Anterior cingulate cortex (tissue), 58 donors: ENCODE results near the gene PTPRQ.

Experiments used
- DNase-seq, 58 donors: peaks; one replicate each; lab custom pipeline; 2025; lab: John Stamatoyannopoulos, UW

Gene PTPRQ

DNA sequence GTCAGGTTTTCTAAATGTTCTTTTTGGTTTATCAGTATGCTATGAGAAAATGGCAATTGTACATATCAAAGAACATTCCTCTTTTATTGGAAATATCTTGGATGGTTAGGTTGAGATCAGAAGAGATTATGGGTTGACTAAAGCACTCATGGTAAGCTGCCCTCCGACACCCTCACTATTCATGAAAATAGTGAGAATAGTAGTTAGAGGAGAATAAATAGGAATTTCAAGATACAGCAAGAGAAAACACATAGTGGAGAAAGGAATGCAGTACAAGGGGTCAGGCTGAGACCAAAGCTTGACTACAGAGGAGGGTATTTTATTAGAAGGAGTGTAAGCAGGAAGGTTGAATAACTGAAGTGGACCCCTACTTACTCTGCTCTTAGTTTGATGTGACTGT lies 112.5 kb downstream of the PTPRQ start:
- no peak for DNase-seq

DNA sequence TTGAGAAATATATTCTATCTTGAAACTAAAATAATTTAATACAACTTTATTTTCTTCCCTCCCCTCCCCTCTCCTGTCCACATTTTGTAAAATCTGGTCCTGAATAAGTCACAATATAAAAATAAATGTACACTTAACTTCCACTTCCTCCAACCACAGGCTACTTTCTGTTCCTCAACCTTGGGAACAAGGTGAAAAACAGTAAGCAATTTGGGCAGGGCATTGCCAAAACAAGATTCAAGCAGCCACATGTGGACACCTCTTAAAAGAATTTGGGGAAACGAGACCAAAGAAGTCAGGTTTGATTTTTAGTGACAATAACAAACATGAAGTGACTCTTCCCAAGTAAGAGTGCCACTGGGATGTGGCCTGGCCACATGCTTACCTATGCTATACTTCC lies 115.7 kb downstream of the PTPRQ start:
- no peak for DNase-seq

- DNase-seq, result no peak
These were observed 121.2 kb downstream of the PTPRQ start for GRCh38 chr12:80565271-80565670.

- no peak for DNase-seq
These were observed 123.4 kb downstream of the PTPRQ start for GRCh38 chr12:80567401-80567800.

- DNase-seq, result no peak
These were observed 132.8 kb downstream of the PTPRQ start for GRCh38 chr12:80576641-80577418.

DNA sequence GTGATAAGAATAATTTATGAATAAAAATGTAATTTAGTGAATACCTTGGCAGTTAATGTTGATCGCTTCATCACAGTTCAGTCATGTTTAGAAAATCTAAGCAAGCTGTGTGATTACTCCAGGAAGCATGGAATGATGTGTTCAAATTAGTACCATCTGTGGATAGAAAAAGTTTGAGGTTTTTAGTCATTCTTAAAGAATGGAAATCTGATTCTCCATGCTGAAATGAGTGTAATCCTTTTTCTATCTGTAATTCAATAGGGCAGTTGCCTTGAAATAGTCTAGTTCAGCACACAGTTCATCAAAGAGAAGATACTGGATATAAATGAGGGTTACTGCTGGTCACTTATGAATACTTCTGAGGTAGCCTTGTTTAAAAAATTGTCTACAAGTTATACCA lies 136.2 kb downstream of the PTPRQ start:
- no peak for DNase-seq

DNA sequence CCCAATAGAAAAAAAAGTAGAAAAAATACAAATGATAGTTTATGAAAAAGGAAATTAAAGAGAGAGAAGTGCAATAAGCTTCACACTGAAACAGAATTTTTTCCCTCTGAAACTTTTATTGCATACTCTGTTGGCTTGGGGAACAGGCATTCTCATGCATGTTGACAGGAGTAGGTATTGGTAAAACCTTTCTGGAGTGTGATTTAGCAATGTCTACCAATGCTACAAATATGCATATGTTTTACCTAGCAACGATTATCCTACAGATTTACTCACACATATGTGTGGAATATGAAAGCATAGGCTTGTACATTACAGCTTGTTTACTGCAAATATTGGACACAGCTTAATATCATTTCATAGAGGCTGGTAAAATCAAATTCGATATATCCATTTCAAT lies 137.7 kb downstream of the PTPRQ start:
- no peak for DNase-seq

DNA sequence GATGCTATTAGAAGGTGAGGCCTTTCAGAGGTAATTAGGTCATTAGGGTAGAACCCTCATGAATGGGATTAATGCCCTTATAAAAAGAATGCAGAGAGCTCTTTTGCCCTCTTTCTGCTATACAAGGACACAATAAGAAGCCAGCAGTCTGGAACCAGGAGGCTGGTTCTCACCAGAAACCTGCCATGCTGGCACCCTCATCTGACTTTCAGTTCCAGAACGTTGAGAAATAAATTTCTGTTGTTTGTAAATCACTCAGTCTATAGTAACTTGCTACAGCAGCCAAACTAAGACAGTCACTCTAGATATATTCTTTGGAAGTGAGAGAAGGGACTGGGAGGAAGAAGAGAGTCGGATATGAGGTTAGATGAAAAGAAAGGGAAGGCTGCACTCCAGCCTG lies 138.4 kb downstream of the PTPRQ start:
- DNase-seq, result no peak

DNA sequence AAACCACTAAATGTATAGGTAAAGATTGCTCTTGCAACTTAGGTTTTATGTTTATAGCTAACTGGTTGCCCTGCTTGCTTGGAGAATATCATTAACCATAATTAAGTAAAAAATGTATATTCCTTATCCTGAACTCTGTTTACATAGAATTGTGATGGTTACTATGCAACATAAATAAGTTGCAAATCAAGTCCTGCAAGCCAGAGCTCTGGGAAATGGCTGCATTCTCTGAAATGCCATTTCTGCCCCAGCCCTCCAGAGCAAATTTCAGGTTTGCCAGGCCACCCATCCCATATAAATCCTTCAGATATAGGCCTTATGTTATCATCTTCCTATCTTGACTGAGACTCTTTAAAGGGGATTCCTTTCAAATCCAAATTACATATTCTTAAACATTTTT lies 145.0 kb downstream of the PTPRQ start:
- DNase-seq, result no peak

DNA sequence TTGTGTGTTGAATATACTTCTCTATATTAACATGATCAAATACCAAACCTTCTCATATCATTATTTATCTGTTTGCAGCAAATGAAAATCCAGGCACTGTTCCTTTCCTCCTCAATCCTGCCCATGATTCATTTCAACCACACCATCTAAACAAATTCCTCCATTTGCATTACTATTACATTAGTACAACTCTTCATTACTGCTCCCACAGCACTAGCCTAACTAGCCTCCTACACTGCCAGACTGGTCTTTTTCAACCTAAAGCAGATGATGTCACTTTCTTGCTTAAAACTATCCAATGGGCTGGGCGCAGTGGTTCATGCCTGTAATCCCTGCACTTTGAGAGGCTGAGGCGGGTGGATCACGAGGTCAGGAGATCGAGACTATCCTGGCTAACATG lies 146.1 kb downstream of the PTPRQ start:
- DNase-seq, result no peak

GRCh38 chr12:80593766-80594165 lies 149.7 kb downstream of the PTPRQ start:
- DNase-seq, result no peak

GRCh38 chr12:80596509-80596908 lies 152.5 kb downstream of the PTPRQ start:
- DNase-seq, result no peak

GRCh38 chr12:80598004-80598606 lies 154.1 kb downstream of the PTPRQ start:
- no peak for DNase-seq

GRCh38 chr12:80602455-80602854 lies 158.4 kb downstream of the PTPRQ start:
- DNase-seq, result no peak

- DNase-seq, result no peak
These were observed 163.5 kb downstream of the PTPRQ start for GRCh38 chr12:80607361-80608135.

DNA sequence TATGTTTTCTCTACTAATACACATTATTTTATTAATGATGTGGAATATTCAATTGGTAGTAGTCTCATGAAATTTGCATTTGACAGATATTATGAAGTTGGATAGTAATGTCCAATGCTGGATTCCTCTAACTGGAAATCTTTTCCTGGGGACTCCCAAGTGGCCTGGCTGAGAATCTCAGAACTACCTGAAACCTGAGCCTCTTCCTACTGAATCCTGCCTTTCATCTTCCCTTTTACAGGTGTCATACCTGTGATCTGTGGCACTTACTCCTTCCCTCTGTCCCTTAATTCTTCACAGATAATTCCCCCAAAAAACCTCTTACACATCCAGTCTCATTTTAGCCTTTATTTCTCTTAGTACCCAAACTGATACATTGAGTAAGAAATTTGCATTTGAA lies 173.7 kb downstream of the PTPRQ start:
- no peak for DNase-seq

- no peak for DNase-seq
These were observed 176.2 kb downstream of the PTPRQ start for GRCh38 chr12:80620281-80620680.

DNA sequence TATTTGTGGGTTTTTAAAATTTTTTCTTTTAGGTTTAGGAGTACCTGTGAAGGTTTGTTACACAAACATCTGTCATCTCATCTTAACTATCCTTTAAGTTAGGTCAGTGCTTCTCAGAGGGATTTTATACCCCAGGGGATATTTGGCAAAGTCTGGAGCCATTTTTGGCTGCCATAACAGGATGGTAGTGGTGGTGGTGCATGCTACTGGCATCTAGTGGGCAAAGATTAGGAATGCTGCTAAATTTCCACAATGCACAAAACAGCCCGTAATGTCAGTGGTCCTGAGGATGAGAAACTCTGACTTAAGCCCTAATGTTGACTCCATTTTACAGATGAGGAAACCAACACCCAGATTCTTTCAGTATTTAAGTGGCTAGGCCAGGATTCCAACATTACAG lies 178.2 kb downstream of the PTPRQ start:
- DNase-seq, result no peak

GRCh38 chr12:80625051-80625450 lies 181.0 kb downstream of the PTPRQ start:
- no peak for DNase-seq

DNA sequence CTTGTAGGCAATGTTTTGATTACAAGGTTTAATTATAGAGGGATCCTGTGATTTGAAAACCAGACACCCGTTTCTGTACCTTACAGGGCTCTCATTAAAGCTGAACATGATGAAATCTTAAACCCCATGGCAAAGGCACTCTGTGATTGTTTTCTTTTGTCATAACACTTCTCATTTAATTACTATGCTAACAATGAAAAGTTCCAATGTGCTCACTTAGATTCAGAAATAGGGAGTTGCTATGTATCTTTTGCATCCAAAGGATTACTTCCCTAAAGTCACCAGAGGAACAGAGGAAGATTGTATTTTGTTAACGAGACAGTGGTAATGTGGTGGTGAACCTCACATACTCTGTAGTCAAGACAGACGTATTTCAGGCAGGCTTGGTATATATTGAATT lies 181.9 kb downstream of the PTPRQ start:
- DNase-seq, result no peak

DNA sequence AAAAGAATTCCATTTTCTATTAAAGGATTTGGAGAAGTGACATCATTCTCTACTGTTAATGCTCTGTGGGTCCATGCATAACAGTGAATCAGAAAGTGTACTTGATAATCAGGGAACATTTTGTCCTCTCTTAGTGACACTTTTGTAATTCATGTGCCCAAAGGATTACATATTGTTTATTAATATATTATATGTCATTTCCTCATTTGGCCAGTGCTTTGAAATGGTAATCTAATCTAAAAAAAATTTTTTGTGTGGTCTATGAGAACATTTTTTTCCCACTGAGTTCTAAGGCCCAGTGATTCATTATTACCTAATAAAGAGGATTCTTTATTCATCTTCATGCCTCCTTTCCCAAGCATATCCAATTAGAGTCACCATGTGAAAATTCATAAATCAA lies 183.7 kb downstream of the PTPRQ start:
- DNase-seq, result no peak

DNA sequence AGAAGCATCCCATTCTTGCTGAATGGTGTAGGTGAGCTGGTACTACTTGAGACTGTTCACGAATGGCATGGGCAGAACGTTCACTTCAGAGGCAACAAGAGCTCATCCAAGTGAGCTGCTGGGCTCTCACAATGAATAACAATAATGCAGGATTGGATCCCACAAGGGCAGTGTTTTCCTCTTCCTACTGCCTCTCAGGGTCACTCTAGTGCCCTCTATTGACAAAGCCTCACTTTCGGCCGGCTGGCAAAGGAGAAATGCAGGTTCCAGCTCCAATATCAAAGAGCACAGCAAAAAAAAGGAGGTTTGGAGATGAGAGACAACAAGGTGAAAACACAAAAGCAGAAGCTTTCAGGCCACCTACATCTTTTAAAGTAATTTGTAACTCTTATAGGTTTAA lies 188.8 kb downstream of the PTPRQ start:
- DNase-seq, result peak in 1 of 58 donors; percentile 0
